Ishikawa (cell line): ENCODE measurements around the gene PROZ.

Experiments used
- CEBPB ChIP-seq: IDR thresholded peaks from 2 replicates; pipeline ENCODE4 v1.6.1; 2012
- CREB1 ChIP-seq: IDR thresholded peaks from 2 replicates; pipeline ENCODE4 v1.6.1; 2012; ENCODE audit warnings: low read depth
- EGR1 ChIP-seq: IDR thresholded peaks from 2 replicates; pipeline ENCODE4 v1.6.1; 2012
- EP300 ChIP-seq: IDR thresholded peaks from 2 replicates; pipeline ENCODE4 v1.6.1; 2012; ENCODE audit warnings: borderline replicate concordance
- MAX ChIP-seq: IDR thresholded peaks from 2 replicates; pipeline ENCODE4 v1.6.1; 2012
- NFIC ChIP-seq: IDR thresholded peaks from 2 replicates; pipeline ENCODE4 v1.6.1; 2012
- RAD21 ChIP-seq: IDR thresholded peaks from 2 replicates; pipeline ENCODE4 v1.6.1; 2012; ENCODE audit warnings: low read depth
- REST ChIP-seq: IDR thresholded peaks from 2 replicates; pipeline ENCODE4 v1.6.1; 2012; ENCODE audit warnings: low read depth, mild to moderate bottlenecking
- TAF1 ChIP-seq: IDR thresholded peaks from 2 replicates; pipeline ENCODE4 v1.6.1; 2012; ENCODE audit warnings: low read depth, mild to moderate bottlenecking
- TEAD4 ChIP-seq: IDR thresholded peaks from 2 replicates; pipeline ENCODE4 v1.6.1; 2012
- USF1 ChIP-seq: IDR thresholded peaks from 2 replicates; pipeline ENCODE4 v1.6.1; 2012
- YY1 ChIP-seq: IDR thresholded peaks from 2 replicates; pipeline ENCODE4 v1.6.1; 2012; ENCODE audit warnings: low read depth

GRCh38 chr13:113166681-113167080, 8.2 kb downstream of the PROZ start:
- TF ChIP-seq REST (no peak), EP300 (no peak), CREB1 (no peak), CEBPB (no peak), RAD21 (no peak), TAF1 (no peak), MAX (no peak), YY1 (no peak), USF1 (no peak), NFIC (no peak), EGR1 (no peak), TEAD4 (no peak)
